CD4-positive, alpha-beta memory T cell (primary cell): ENCODE measurements around the gene CIROP. TPM values are rescaled to one million over a fixed set of nuclear protein-coding genes. Genes with fewer than 3 reads are reported as not detected.

Experiments
- CTCF ChIA-PET: fragments of 350-600 bp; sonication (Branson Sonifier 250); formaldehyde crosslinking; loops from one replicate; lab custom pipeline; 2021; ENCODE audit warnings: inconsistent platforms; ENCODE audit not compliant: partially characterized antibody; lab: Charles Lee
- POLR2A ChIA-PET: fragments of 350-600 bp; sonication (Branson Sonifier 250); formaldehyde crosslinking; loops from one replicate; lab custom pipeline; 2021; ENCODE audit not compliant: partially characterized antibody; lab: Charles Lee
- DNase-seq, 5 donors: peaks; one replicate each; pipeline versions ENCODE4 v3.0.0 to v3.0.0-alpha.2; 2020 to 2022; ENCODE audit warnings: mixed read lengths in 1 of 5
- H3K27ac ChIP-seq: one replicate; pipeline ENCODE4 v1.7.0; 2013; ENCODE audit warnings: low read depth, low read length
- H3K27me3 ChIP-seq: 2 replicates; pipeline ENCODE4 v1.7.0; 2013; ENCODE audit warnings: mild to moderate bottlenecking, low read length, moderate library complexity; ENCODE audit not compliant: insufficient read depth
- H3K36me3 ChIP-seq: 2 replicates; pipeline ENCODE4 v1.7.0; 2013; ENCODE audit warnings: mild to moderate bottlenecking, low read length, moderate library complexity; ENCODE audit not compliant: insufficient read depth
- H3K4me1 ChIP-seq: 2 replicates; pipeline ENCODE4 v1.7.0; 2013; ENCODE audit warnings: mild to moderate bottlenecking, low read length, moderate library complexity; ENCODE audit not compliant: insufficient read depth
- H3K4me3 ChIP-seq, 2 donors: one replicate each; pipeline ENCODE4 v1.7.0; 2013; ENCODE audit warnings: low read length in 2 of 2, mild to moderate bottlenecking in 1 of 2
- H3K9me3 ChIP-seq, 2 donors: one replicate each; pipeline ENCODE4 v1.7.0; 2013; ENCODE audit warnings: low read length in 2 of 2, control low read depth in 1 of 2; ENCODE audit not compliant: control insufficient read depth in 1 of 2
- H3K27ac Mint-ChIP-seq, 7 donors: one replicate each; pipeline ENCODE4 v1.8.0; 2020 to 2021; ENCODE audit warnings: mixed read lengths in 7 of 7, mild to moderate bottlenecking in 6 of 7, inconsistent platforms in 3 of 7, moderate library complexity in 3 of 7
- H3K27me3 Mint-ChIP-seq, 2 donors: one replicate each; pipeline ENCODE4 v1.8.0; 2020 to 2021; ENCODE audit warnings: mixed read lengths in 2 of 2
- H3K36me3 Mint-ChIP-seq, 2 donors: one replicate each; pipeline ENCODE4 v1.8.0; 2020 to 2021; ENCODE audit warnings: mixed read lengths in 2 of 2, inconsistent platforms in 1 of 2, mild to moderate bottlenecking in 1 of 2
- H3K4me1 Mint-ChIP-seq, 4 donors: one replicate each; pipeline ENCODE4 v1.8.0; 2020 to 2021; ENCODE audit warnings: mixed read lengths in 4 of 4, mild to moderate bottlenecking in 1 of 4
- H3K4me3 Mint-ChIP-seq, 8 donors: one replicate each; pipeline ENCODE4 v1.8.0; 2020 to 2021; ENCODE audit warnings: mixed read lengths in 8 of 8, mild to moderate bottlenecking in 7 of 8, moderate library complexity in 6 of 8, inconsistent platforms in 3 of 8
- H3K9me3 Mint-ChIP-seq, 8 donors: one replicate each; pipeline ENCODE4 v1.8.0; 2020 to 2021; ENCODE audit warnings: mixed read lengths in 8 of 8, mild to moderate bottlenecking in 5 of 8, inconsistent platforms in 3 of 8, moderate library complexity in 1 of 8
- intact Hi-C: fragments of 100-400 bp; cut with micrococcal nuclease; formaldehyde crosslinking; loops from one replicate; pipeline ENCODE4 v1.15.1; 2023
- polyA plus RNA-seq, 2 donors: library from polyadenylated mRNA; unstranded; fragments of 300-500 nt; fragmentation: Illumina TruSeq; gene quantifications; one replicate each; pipeline ENCODE4 v1.2.3, GENCODE V29; 2021
- total RNA-seq, 2 experiments: library from RNA; stranded (reverse); gene quantifications; one replicate each; pipeline ENCODE4 v1.2.3, GENCODE V29; 2021

CIROP gene
- total and polyA plus RNA-seq, 4 experiments from 2014 or later: not detected

DNA sequence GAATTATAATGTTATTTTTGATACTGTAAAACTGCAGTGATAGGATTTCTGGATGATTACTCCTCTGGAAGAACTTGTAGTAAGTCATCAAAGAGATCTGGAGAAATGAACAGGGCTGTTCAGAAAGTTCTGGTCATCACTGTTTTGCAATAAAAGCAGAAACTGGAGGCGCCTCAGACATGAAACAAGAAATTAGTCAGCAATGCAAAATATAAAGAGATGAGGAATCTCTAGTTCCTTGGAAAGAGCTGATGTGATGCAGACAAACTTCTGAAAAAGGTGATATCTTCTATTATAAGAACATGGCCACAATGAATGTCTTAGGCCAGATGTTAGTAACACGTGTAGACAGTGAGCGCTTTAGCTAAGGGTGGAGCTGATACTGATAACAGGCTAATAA, 19.3 kb downstream of the CIROP start:
- Mint-ChIP-seq H3K4me3 (no peak overlapping the region), H3K27ac (no peak overlapping the region), H3K27me3 (no peaks in the 10 kb centered on the region), H3K36me3 (peaks cover 56 to 71% of the 10 kb centered on the region in 2 donors), H3K9me3 (peaks cover 0 to 3% (median 0%) of the 10 kb centered on the region in 8 donors), H3K4me1 (peaks cover 19 to 37% (median 20%) of the 10 kb centered on the region in 4 donors)
- CTCF ChIA-PET: interaction anchor here (1.1 to 2.1 kb wide), 7 partner anchors 8 to 99 kb away, joined by 3 to 8 read pairs (median 4); partner anchors contain the start of genes ACIN1 and C14orf119
- Histone ChIP-seq H3K27ac (no peak overlapping the region), H3K9me3 (no peaks in the 10 kb centered on the region), H3K4me1 (peaks cover 5% of the 10 kb centered on the region), H3K4me3 (no peak overlapping the region), H3K27me3 (no peaks in the 10 kb centered on the region), H3K36me3 (peaks cover 69% of the 10 kb centered on the region)
- POLR2A ChIA-PET: interaction anchor here (0.8 to 1.1 kb wide), 2 partner anchors 9 kb away, joined by 3 to 6 read pairs; partner anchors contain the start of genes ACIN1 and C14orf119
- no peak for DNase-seq
- intact Hi-C loops: no loop called here

DNA sequence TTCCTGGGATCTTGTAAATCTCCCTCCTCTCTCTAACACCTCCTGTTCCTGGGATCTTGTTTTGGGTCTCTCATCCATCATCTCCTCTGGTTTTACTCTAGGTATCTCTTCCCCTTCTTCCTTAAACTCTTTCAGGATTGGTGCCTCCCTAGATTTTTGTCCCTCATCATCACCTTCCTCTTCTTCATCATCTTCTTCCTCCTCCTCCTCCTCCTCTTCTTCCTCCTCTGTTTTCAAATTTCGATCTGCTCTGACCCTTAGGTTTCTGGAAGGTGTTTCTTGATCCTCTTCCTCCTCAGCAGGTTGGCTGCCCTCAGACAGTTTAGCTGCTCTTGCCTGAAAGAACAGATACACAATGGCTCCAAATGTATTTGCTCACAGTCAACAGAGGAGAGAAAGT, 24.3 kb downstream of the CIROP start:
- intact Hi-C loops: no loop called here
- Histone ChIP-seq H3K4me1 (no peaks in the 10 kb centered on the region), H3K4me3 (no peak overlapping the region), H3K36me3 (peaks cover 78% of the 10 kb centered on the region), H3K27ac (no peak overlapping the region), H3K27me3 (no peaks in the 10 kb centered on the region), H3K9me3 (no peaks in the 10 kb centered on the region)
- Mint-ChIP-seq H3K9me3 (no peaks in the 10 kb centered on the region), H3K4me1 (peaks cover 2 to 9% (median 7%) of the 10 kb centered on the region in 4 donors), H3K27ac (peak overlapping the region in 5 of 7 donors; percentile 13 to 86 (median 71)), H3K4me3 (no peak overlapping the region), H3K27me3 (no peaks in the 10 kb centered on the region), H3K36me3 (peaks cover 57 to 75% of the 10 kb centered on the region in 2 donors)
- DNase-seq: no peak
- CTCF ChIA-PET: interaction anchor here (0.7 to 5.6 kb wide), 8 partner anchors 8 to 92 kb away, joined by 3 to 47 read pairs (median 4); partner anchors contain the start of genes ACIN1 and C14orf119
- POLR2A ChIA-PET: interaction anchor here (0.5 to 0.9 kb wide), 2 partner anchors 14 to 20 kb away, joined by 3 to 4 read pairs; partner anchors contain the start of gene ACIN1

DNA sequence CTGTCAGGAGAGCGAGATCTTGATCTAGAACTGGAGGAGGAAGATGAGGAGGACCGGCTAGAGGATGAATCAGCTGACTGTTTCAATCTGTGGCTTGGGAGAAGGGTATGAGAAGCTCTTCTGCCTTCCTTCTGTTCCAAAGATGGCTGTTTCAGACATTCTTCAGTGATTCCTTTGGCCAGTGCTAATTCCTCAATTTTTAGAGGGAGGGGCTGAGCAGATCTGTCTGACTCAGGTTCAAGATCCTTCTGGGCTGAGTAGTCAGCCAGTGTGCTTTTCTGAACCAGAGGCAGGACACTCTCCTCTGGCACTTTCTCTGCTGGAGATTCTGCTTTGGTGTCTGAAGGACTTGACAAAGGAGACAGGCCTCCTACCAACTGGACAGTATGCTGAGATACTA, 25.1 kb downstream of the CIROP start:
- Histone ChIP-seq H3K27me3 (no peaks in the 10 kb centered on the region), H3K36me3 (peaks cover 82% of the 10 kb centered on the region), H3K4me3 (no peak overlapping the region), H3K9me3 (no peaks in the 10 kb centered on the region), H3K27ac (no peak overlapping the region), H3K4me1 (no peaks in the 10 kb centered on the region)
- intact Hi-C loops: no loop called here
- DNase-seq: no peak
- ChIA-PET POLR2A (interaction anchor here (0.5 to 0.9 kb wide), 3 partner anchors 8 to 20 kb away, joined by 3 to 4 read pairs (median 3); partner anchors contain the start of gene ACIN1), CTCF (interaction anchor here (1.3 to 5.6 kb wide), 5 partner anchors 11 to 92 kb away, joined by 3 to 47 read pairs (median 6); partner anchors contain the start of genes ACIN1 and C14orf119)
- Mint-ChIP-seq H3K4me3 (no peak overlapping the region), H3K4me1 (peaks cover 0 to 9% (median 8%) of the 10 kb centered on the region in 4 donors), H3K9me3 (no peaks in the 10 kb centered on the region), H3K27me3 (no peaks in the 10 kb centered on the region), H3K36me3 (peaks cover 54 to 75% of the 10 kb centered on the region in 2 donors), H3K27ac (no peak overlapping the region)

DNA sequence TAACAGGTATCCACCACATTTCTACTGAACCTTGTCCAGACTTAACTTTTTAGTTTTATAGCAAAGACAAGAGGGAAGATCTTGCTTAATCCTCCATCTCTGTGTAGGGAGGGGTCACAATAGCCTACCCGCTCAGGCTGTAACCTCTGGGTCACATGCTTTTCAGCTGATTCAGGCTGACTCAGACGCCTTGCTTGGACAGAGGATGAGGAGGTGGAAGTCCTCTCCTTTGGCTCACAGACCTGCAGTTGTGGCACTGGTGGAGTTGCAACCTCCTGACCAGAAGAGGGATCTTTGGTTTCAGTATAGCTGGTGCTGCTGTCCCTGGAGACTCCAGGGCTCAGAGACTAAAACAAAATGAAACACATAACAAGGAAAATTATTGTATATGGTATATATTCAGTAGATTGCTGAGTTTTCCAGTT, 26.1 kb downstream of the CIROP start:
- peak overlapping the region in 1 of 7 donors; percentile 9 for H3K27ac Mint-ChIP-seq
- intact Hi-C loops: no loop called here
- no peaks in the 10 kb centered on the region for H3K4me1 ChIP-seq
- H3K27me3 ChIP-seq: no peaks in the 10 kb centered on the region
- peaks cover 51 to 80% of the 10 kb centered on the region in 2 donors for H3K36me3 Mint-ChIP-seq
- POLR2A ChIA-PET: no interaction called here
- no peaks in the 10 kb centered on the region for H3K27me3 Mint-ChIP-seq
- H3K4me1 Mint-ChIP-seq: peaks cover 0 to 9% (median 8%) of the 10 kb centered on the region in 4 donors
- CTCF ChIA-PET: interaction anchor here (1.1 to 5.6 kb wide), 7 partner anchors 10 to 92 kb away, joined by 3 to 47 read pairs (median 9); partner anchors contain the start of genes ACIN1, C14orf119 and CDH24
- DNase-seq: no peak
- no peak overlapping the region for H3K4me3 ChIP-seq
- no peaks in the 10 kb centered on the region for H3K9me3 ChIP-seq
- no peak overlapping the region for H3K27ac ChIP-seq
- no peak overlapping the region for H3K4me3 Mint-ChIP-seq
- peaks cover 83% of the 10 kb centered on the region for H3K36me3 ChIP-seq
- no peaks in the 10 kb centered on the region for H3K9me3 Mint-ChIP-seq

DNA sequence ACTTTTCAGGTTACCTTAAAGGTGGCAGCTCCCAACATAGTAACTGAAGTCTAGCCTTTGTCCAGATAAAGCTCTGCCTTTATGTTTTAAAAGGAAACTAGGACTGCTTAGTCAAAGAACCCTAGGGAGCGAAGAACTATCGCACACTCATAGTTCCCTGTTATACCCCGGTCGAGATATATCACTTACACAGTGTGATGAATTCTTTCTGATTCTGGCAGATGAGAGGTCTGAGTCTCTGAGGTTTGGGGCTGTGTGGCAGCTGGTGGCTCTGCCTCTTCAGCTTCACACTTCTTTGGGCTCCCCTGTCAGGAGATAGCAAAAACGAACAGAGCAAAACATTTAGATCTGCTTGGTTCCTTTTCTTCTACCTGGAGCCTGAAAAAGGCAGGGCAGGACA, 26.8 kb downstream of the CIROP start:
- Histone ChIP-seq H3K9me3 (no peaks in the 10 kb centered on the region), H3K4me1 (no peaks in the 10 kb centered on the region), H3K27ac (no peak overlapping the region), H3K36me3 (peaks cover 83% of the 10 kb centered on the region), H3K4me3 (no peak overlapping the region), H3K27me3 (no peaks in the 10 kb centered on the region)
- no peak for DNase-seq
- ChIA-PET CTCF (interaction anchor here (1.0 to 5.6 kb wide), 21 partner anchors 8 to 358 kb away, joined by 3 to 47 read pairs (median 6); partner anchors contain the start of genes ACIN1, C14orf119, CDH24 and CEBPE), POLR2A (interaction anchor here (0.9 to 2.4 kb wide), 4 partner anchors 9 to 43 kb away, joined by 3 to 16 read pairs (median 4); partner anchors contain the start of genes ACIN1 and C14orf119)
- no peaks in the 10 kb centered on the region for H3K27me3 Mint-ChIP-seq
- H3K27ac Mint-ChIP-seq: peak overlapping the region in 1 of 7 donors; percentile 59
- intact Hi-C loops: loop anchor here (1.0 to 2.0 kb wide), 3 partner anchors 9 to 109 kb away; no protein-coding TSS in a partner anchor
- peaks cover 51 to 79% of the 10 kb centered on the region in 2 donors for H3K36me3 Mint-ChIP-seq
- no peaks in the 10 kb centered on the region for H3K9me3 Mint-ChIP-seq
- H3K4me1 Mint-ChIP-seq: peaks cover 0 to 9% (median 8%) of the 10 kb centered on the region in 4 donors
- H3K4me3 Mint-ChIP-seq: no peak overlapping the region

DNA sequence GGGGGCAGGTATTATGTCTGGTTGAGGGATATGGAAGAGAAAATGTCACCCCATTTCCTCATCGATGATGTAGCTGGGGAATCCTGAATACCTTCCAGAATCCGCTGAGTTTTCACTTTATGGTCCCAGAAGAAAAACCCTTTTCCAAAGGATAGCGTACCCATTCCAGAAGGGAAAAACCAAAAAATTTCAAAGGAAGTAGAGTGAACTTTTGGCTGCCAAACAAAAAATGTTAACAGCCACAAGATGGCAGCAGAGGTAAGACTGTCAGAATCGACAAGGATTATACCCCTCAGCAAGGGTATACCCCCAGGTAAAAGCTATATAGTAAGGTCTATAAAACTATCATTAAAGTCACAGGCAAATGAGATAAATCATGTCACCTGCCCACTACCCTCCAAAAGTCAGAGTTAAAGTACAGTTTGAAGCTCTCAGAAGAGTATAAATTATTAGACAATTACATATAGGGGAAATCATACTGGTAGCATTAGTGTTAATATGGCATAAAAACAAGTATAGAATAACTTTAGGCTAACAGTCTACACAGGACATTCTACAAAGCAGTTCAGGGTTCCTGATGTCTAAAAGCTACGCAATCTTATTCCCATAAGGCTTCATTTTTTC, 27.9 kb downstream of the CIROP start:
- intact Hi-C loops: loop anchor here (1.0 to 2.0 kb wide), 3 partner anchors 8 to 110 kb away; no protein-coding TSS in a partner anchor
- Mint-ChIP-seq H3K27me3 (no peaks in the 10 kb centered on the region), H3K27ac (peak overlapping the region in 3 of 7 donors; percentile 16 to 70 (median 57)), H3K4me3 (no peak overlapping the region), H3K9me3 (no peaks in the 10 kb centered on the region), H3K36me3 (peaks cover 55 to 87% of the 10 kb centered on the region in 2 donors), H3K4me1 (peaks cover 6 to 15% (median 10%) of the 10 kb centered on the region in 4 donors)
- Histone ChIP-seq H3K9me3 (no peaks in the 10 kb centered on the region), H3K27me3 (no peaks in the 10 kb centered on the region), H3K36me3 (peaks cover 87% of the 10 kb centered on the region), H3K4me1 (peaks cover 5% of the 10 kb centered on the region), H3K27ac (no peak overlapping the region), H3K4me3 (no peak overlapping the region)
- CTCF ChIA-PET: interaction anchor here (0.6 to 5.6 kb wide), 34 partner anchors 8 to 359 kb away, joined by 3 to 47 read pairs (median 4); partner anchors contain the start of genes ACIN1, AJUBA, C14orf119 and CDH24
- POLR2A ChIA-PET: interaction anchor here (1.1 to 2.4 kb wide), 6 partner anchors 8 to 277 kb away, joined by 3 to 16 read pairs (median 4); partner anchors contain the start of genes ACIN1 and C14orf119
- peak in 4 of 5 donors; percentile 25 to 42 (median 38) for DNase-seq
